T-helper 2 cell treated with Interferon-gamma antibody and Interleukin-4, amounts not matched to agents 5 μg/mL and 100 μg/mL, for 36 hours (primary cell): ENCODE measurements around the gene RAD51C.
"Not testable (repeated sequence)": the region's sequence is repeated elsewhere in the genome, so short reads cannot be mapped to it uniquely, and the experiment has no call there.

Experiments
- DNase-seq: peaks from one replicate; pipeline ENCODE4 v3.0.0; 2021; ENCODE audit warnings: low spot score
- H3K27ac Mint-ChIP-seq: one replicate; pipeline ENCODE4 v1.8.0; 2021; ENCODE audit warnings: mild to moderate bottlenecking, mixed read lengths
- H3K27me3 Mint-ChIP-seq: one replicate; pipeline ENCODE4 v1.8.0; 2021; ENCODE audit warnings: low read depth, mixed read lengths
- H3K36me3 Mint-ChIP-seq: one replicate; pipeline ENCODE4 v1.8.0; 2021; ENCODE audit warnings: low read depth, mixed read lengths
- H3K4me1 Mint-ChIP-seq: one replicate; pipeline ENCODE4 v1.8.0; 2021; ENCODE audit warnings: low read depth, mixed read lengths
- H3K4me3 Mint-ChIP-seq: one replicate; pipeline ENCODE4 v1.8.0; 2022; ENCODE audit warnings: mild to moderate bottlenecking, moderate library complexity, mixed read lengths
- H3K9me3 Mint-ChIP-seq: one replicate; pipeline ENCODE4 v1.8.0; 2021; ENCODE audit warnings: mixed read lengths

The RAD51C gene

DNA sequence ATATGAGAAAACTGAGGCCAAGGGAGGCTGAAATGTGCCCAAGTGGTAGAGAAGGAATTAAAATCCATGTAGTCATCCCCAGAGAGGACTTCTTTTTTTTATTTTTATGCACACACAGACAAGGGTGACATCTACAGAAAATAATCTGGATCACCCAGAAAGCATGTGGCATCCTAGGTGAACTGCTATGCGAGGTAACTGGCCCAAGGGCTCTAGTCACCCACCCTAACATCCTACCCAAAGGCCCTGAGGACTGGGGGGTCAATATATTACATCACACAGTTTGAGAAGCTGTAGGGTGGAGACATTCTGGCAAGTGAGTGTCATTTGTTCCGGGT is 23.8 kb upstream of the RAD51C start:
- Mint-ChIP-seq H3K9me3 (no peaks in the 10 kb centered on the region), H3K4me1 (peaks cover 8% of the 10 kb centered on the region), H3K27ac (no peak overlapping the region), H3K36me3 (no peaks in the 10 kb centered on the region), H3K27me3 (peaks cover 15% of the 10 kb centered on the region), H3K4me3 (no peak overlapping the region)
- DNase-seq = no peak

GRCh38 chr17:58669853-58670252 is 22.5 kb upstream of the RAD51C start:
- H3K9me3 Mint-ChIP-seq = no peaks in the 10 kb centered on the region
- DNase-seq = no peak

DNA sequence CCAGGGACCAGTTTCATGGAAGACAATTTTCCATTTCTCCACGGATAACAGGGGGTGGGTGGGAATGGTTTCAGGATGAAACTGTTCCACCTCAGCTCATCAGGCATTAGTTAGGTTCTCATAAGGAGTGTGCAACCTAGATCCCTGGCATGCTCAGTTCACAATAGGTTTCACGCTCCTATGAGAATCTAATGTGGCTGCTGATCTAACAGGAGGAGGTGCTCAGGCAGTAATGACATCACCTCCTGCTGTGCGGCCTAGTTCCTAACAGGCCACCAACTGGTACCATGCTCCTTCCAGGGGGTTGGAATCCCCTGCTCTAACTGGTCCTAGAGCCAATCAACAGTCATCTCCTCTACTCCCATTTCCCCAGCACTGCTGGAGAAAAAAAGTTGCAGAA is 20.4 kb upstream of the RAD51C start:
- Mint-ChIP-seq H3K9me3 (no peaks in the 10 kb centered on the region), H3K4me1 (peaks cover 2% of the 10 kb centered on the region), H3K4me3 (no peak overlapping the region), H3K27ac (no peak overlapping the region), H3K36me3 (no peaks in the 10 kb centered on the region), H3K27me3 (peaks cover 15% of the 10 kb centered on the region)
- DNase-seq = no peak

More at GRCh38 chr17:58669853-58670252, 22.5 kb upstream of the RAD51C start:
- peaks cover 15% of the 10 kb centered on the region for H3K27me3 Mint-ChIP-seq
- no peak overlapping the region for H3K27ac Mint-ChIP-seq
- no peak overlapping the region for H3K4me3 Mint-ChIP-seq
- no peaks in the 10 kb centered on the region for H3K36me3 Mint-ChIP-seq
- H3K4me1 Mint-ChIP-seq = peaks cover 8% of the 10 kb centered on the region

DNA sequence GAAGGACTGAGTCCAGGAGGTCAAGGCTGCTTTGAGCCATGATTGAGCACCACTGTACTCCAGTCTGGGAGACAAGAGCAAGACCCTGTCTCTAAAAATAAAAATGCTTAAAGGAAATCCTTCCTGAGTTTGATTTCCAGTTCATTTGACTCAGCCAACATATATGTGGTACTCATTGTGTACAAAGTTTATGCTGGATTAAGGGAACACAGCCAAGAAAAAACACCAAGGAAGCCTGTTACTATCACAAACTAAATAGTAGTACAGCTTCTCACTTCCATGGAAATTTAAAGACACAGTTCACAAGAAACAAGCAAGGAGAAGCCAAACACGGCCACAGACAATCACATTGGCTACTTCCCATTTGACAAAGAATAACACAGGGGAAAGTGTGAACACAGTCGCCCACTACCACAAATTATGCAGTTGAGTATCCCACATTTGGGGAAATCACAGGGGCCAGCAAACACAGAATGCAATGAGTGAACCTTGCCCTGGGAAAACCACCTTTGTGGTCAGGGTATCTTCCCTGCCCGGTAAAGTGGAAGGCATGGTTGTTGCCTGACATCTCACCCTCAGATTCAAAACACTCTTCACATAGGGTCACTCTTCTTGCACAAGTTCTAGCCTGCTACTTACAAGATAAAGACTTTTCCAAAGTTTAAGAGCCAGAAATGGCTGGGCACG is 15.1 kb upstream of the RAD51C start:
- no peaks in the 10 kb centered on the region for H3K36me3 Mint-ChIP-seq
- H3K4me3 Mint-ChIP-seq = no peak overlapping the region

DNA sequence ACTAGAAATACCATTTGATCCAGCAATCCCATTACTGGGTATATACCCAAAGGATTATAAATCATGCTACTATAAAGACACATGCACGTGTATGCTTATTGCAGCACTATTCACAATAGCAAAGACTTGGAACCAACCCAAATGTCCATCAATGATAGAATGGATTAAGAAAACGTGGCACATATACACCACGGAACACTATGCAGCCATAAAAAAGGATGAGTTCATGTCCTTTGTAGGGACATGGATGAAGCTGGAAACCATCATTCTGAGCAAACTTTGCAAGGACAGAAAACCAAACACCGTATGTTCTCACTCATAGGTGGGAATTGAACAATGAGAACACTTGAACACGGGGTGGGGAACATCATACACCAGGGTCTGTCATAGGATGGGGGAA is 14.1 kb upstream of the RAD51C start:
- not testable (repeated sequence) for DNase-seq, H3K4me3 Mint-ChIP-seq, H3K36me3 Mint-ChIP-seq, H3K27ac Mint-ChIP-seq, H3K4me1 Mint-ChIP-seq, H3K9me3 Mint-ChIP-seq, H3K27me3 Mint-ChIP-seq

More for the DNA sequence above, 15.1 kb upstream of the RAD51C start:
- Mint-ChIP-seq H3K27ac (no peak overlapping the region), H3K9me3 (no peaks in the 10 kb centered on the region), H3K27me3 (peaks cover 7% of the 10 kb centered on the region), H3K4me1 (no peaks in the 10 kb centered on the region)
- DNase-seq = no peak

- H3K27ac Mint-ChIP-seq = peak overlapping the region; percentile 31
- H3K27me3 Mint-ChIP-seq = peaks cover 7% of the 10 kb centered on the region
- no peaks in the 10 kb centered on the region for H3K36me3 Mint-ChIP-seq
- H3K4me1 Mint-ChIP-seq = no peaks in the 10 kb centered on the region
- no peak overlapping the region for H3K4me3 Mint-ChIP-seq
- DNase-seq = no peak
- no peaks in the 10 kb centered on the region for H3K9me3 Mint-ChIP-seq
Measured at GRCh38 chr17:58679263-58680037, 13.0 kb upstream of the RAD51C start.

GRCh38 chr17:58680038-58680369 is 12.4 kb upstream of the RAD51C start:
- no peaks in the 10 kb centered on the region for H3K4me1 Mint-ChIP-seq
- no peak overlapping the region for H3K4me3 Mint-ChIP-seq
- peaks cover 7% of the 10 kb centered on the region for H3K27me3 Mint-ChIP-seq
- H3K36me3 Mint-ChIP-seq = no peaks in the 10 kb centered on the region
- DNase-seq = no peak
- H3K27ac Mint-ChIP-seq = no peak overlapping the region
- no peaks in the 10 kb centered on the region for H3K9me3 Mint-ChIP-seq

- H3K36me3 Mint-ChIP-seq = no peaks in the 10 kb centered on the region
Measured at GRCh38 chr17:58684003-58684402, 8.4 kb upstream of the RAD51C start.

DNA sequence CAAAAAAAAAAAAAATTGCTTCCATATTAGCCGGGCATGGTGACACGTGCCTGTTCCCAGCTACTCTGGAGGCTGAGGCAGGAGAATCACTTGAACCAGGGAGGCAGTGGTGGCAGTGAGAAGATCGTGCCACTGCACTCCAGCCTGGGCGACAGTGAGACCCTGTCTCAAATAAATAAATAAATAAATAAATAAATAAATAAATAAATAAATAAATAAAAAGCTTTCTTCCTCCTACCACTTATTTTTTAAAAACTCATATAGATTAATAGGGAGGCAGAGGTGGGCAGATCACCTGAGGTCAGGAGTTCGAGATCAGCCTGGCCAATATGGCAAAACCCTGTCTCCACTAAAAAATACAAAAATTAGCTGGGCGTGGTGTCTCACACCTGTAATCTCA is 7.9 kb upstream of the RAD51C start:
- H3K4me3 Mint-ChIP-seq, H3K4me1 Mint-ChIP-seq, H3K27ac Mint-ChIP-seq, H3K27me3 Mint-ChIP-seq, H3K36me3 Mint-ChIP-seq, DNase-seq, H3K9me3 Mint-ChIP-seq: not testable (repeated sequence)

More at GRCh38 chr17:58684003-58684402, 8.4 kb upstream of the RAD51C start:
- H3K9me3 Mint-ChIP-seq = no peaks in the 10 kb centered on the region
- H3K27ac Mint-ChIP-seq = no peak overlapping the region
- no peak overlapping the region for H3K4me3 Mint-ChIP-seq
- no peaks in the 10 kb centered on the region for H3K4me1 Mint-ChIP-seq
- no peak for DNase-seq
- peaks cover 5% of the 10 kb centered on the region for H3K27me3 Mint-ChIP-seq

GRCh38 chr17:58686980-58687379 is 5.4 kb upstream of the RAD51C start:
- DNase-seq = no peak
- Mint-ChIP-seq H3K4me1 (no peaks in the 10 kb centered on the region), H3K4me3 (no peak overlapping the region), H3K9me3 (peaks cover 1% of the 10 kb centered on the region), H3K27me3 (no peaks in the 10 kb centered on the region), H3K27ac (no peak overlapping the region), H3K36me3 (no peaks in the 10 kb centered on the region)

- peaks cover 4% of the 10 kb centered on the region for H3K9me3 Mint-ChIP-seq
Measured at GRCh38 chr17:58688521-58688920, 3.9 kb upstream of the RAD51C start.

DNA sequence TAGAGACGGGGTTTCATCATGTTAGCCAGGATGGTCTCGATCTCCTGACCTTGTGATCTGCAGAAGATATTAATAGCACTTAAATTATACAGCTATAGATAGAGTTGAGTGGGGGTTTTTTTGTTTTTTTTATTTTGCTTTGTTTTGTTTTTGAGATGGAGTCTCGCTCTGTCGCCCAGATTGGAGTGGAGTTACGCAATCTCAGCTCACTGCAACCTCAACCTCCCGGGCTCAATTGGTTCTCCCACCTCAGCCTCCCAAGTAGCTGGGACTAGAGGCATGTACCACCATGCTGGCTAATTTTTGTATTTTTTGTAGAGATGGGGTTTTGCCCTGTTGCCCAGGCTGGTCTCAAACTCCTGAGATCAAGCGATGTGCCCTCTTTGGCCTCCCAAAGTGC is 2.4 kb upstream of the RAD51C start:
- H3K27ac Mint-ChIP-seq, H3K4me3 Mint-ChIP-seq, H3K9me3 Mint-ChIP-seq, DNase-seq, H3K27me3 Mint-ChIP-seq: not testable (repeated sequence)
- H3K4me1 Mint-ChIP-seq = peaks cover 16% of the 10 kb centered on the region
- peaks cover 15% of the 10 kb centered on the region for H3K36me3 Mint-ChIP-seq

More at GRCh38 chr17:58688521-58688920, 3.9 kb upstream of the RAD51C start:
- Mint-ChIP-seq H3K27me3 (no peaks in the 10 kb centered on the region), H3K4me3 (no peak overlapping the region), H3K36me3 (peaks cover 9% of the 10 kb centered on the region), H3K27ac (no peak overlapping the region), H3K4me1 (peaks cover 10% of the 10 kb centered on the region)
- DNase-seq = no peak

DNA sequence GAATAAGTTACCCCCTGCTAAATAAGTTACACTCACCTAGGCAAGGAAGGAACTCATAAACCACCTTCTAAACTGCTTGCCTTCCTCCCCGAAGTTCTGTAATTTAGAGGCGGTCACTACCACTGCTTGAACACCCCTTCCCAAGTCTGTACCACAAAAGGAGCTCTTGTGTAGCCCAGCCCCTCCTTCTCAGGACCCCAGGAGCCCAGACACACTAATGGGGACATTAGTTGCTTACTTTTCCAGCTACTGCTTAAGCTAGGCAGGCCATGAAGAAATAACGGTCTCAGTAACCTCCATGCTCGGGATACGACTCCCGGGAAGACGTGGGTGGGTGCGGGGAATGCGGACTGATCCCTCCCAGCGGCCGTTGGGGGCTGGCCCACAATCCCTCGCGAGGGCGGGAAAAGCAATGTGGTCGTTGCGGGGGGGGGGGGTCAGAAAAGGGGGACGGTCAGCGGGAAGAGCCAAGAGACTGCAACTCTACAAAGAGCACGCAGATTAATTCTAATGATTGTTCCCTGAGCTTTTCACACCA is 632 bp upstream of the RAD51C start, which contains the start of gene TEX14:
Gene TEX14 (minus strand): TSS at position 345 of the 538 bp plus-strand sequence. CDS start 40,044 bp downstream, outside the sequence.
- Mint-ChIP-seq H3K27ac (peak within 1 kb of the TSS; percentile 94), H3K4me3 (peak within 1 kb of the TSS; percentile 92), H3K9me3 (peaks cover 4% of the 10 kb centered on the region), H3K36me3 (peaks cover 23% of the 10 kb centered on the region), H3K4me1 (peaks cover 23% of the 10 kb centered on the region), H3K27me3 (no peaks in the 10 kb centered on the region)
- no peak for DNase-seq

DNA sequence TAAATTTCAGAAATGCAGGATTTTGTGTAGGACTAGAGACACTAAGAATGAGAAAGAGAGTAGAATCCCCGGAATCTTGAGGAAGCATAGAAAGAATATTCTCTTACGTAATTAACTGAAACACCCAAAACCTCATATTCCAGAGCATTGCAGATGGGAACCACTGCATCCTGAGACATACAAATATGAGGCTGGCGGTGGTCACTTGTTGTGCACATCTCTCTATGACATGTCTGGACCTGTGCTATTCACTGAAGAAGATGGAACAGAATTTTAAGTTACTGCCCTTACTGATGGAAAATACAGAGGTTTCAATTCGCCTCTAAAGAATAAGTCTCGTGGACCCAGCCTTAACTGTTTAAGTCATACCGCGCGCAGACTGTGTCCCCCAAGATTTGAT is 806 bp downstream of the RAD51C start:
- H3K27me3 Mint-ChIP-seq = no peaks in the 10 kb centered on the region
- H3K27ac Mint-ChIP-seq = peak overlapping the region; percentile 94
- peaks cover 23% of the 10 kb centered on the region for H3K4me1 Mint-ChIP-seq
- peaks cover 25% of the 10 kb centered on the region for H3K36me3 Mint-ChIP-seq
- H3K4me3 Mint-ChIP-seq = peak overlapping the region; percentile 92
- H3K9me3 Mint-ChIP-seq = peaks cover 4% of the 10 kb centered on the region
- DNase-seq = no peak
